H9 (cell line): ENCODE measurements around the gene B4GAT1. TPM values are rescaled to one million over a fixed set of nuclear protein-coding genes. Genes with fewer than 3 reads are reported as not detected.

Experiments
- DNase-seq: peaks from one replicate; pipeline ENCODE4 v3.0.0-alpha.2; 2017
- H2AFZ ChIP-seq: one replicate; pipeline ENCODE4 v1.6.1; 2013; ENCODE audit warnings: mild to moderate bottlenecking, low read length, control low read depth, moderate library complexity
- H2AK5ac ChIP-seq: 2 replicates; pipeline ENCODE4 v1.6.1; 2013; ENCODE audit warnings: low read length, control low read depth, mixed read lengths; ENCODE audit not compliant: insufficient read length
- H2BK120ac ChIP-seq: one replicate; pipeline ENCODE4 v1.6.1; 2013; ENCODE audit warnings: low read depth, mild to moderate bottlenecking, low read length, control low read depth, inconsistent platforms; ENCODE audit not compliant: poor library complexity, severe bottlenecking
- H2BK12ac ChIP-seq: 2 replicates; pipeline ENCODE4 v1.6.1; 2013; ENCODE audit warnings: low read length, control low read depth, mixed read lengths, low read depth; ENCODE audit not compliant: insufficient read length
- H2BK15ac ChIP-seq: 2 replicates; pipeline ENCODE4 v1.6.1; 2013; ENCODE audit warnings: low read depth, low read length, control low read depth
- H2BK20ac ChIP-seq: one replicate; pipeline ENCODE4 v1.6.1; 2013; ENCODE audit warnings: low read depth, mild to moderate bottlenecking, low read length, control low read depth, inconsistent platforms; ENCODE audit not compliant: poor library complexity, severe bottlenecking
- H2BK5ac ChIP-seq: 2 replicates; pipeline ENCODE4 v1.6.1; 2013; ENCODE audit warnings: low read length, control low read depth, mixed read lengths; ENCODE audit not compliant: insufficient read length
- H3K14ac ChIP-seq: 2 replicates; pipeline ENCODE4 v1.6.1; 2013; ENCODE audit warnings: low read length, control low read depth; ENCODE audit not compliant: insufficient read depth
- H3K18ac ChIP-seq: 2 replicates; pipeline ENCODE4 v1.6.1; 2013; ENCODE audit warnings: low read depth, mild to moderate bottlenecking, mixed read lengths, low read length, control low read depth; ENCODE audit not compliant: insufficient read length
- H3K23ac ChIP-seq: 2 replicates; pipeline ENCODE4 v1.6.1; 2013; ENCODE audit warnings: low read length, control low read depth, mixed read lengths, low read depth; ENCODE audit not compliant: insufficient read length
- H3K23me2 ChIP-seq: 2 replicates; pipeline ENCODE4 v1.6.1; 2013; ENCODE audit warnings: low read depth, mild to moderate bottlenecking, mixed read lengths, low read length, control low read depth; ENCODE audit not compliant: insufficient read length, poor library complexity, severe bottlenecking
- H3K27ac ChIP-seq: 2 replicates; pipeline ENCODE4 v1.5.1; 2013; ENCODE audit warnings: low read length, control low read depth, mixed read lengths, low read depth; ENCODE audit not compliant: insufficient read length
- H3K27me3 ChIP-seq: 2 replicates; pipeline ENCODE4 v1.6.1; 2013; ENCODE audit warnings: low read length, control low read depth, inconsistent platforms; ENCODE audit not compliant: insufficient read depth
- H3K4ac ChIP-seq: 2 replicates; pipeline ENCODE4 v1.6.1; 2013; ENCODE audit warnings: low read depth, mild to moderate bottlenecking, control low read depth, inconsistent platforms, low read length, moderate library complexity
- H3K4me1 ChIP-seq: 2 replicates; pipeline ENCODE4 v1.6.1; 2013; ENCODE audit warnings: low read length, control low read depth, inconsistent platforms; ENCODE audit not compliant: insufficient read depth
- H3K4me2 ChIP-seq: 2 replicates; pipeline ENCODE4 v1.6.1; 2013; ENCODE audit warnings: low read length, control low read depth, mixed read lengths; ENCODE audit not compliant: insufficient read length, insufficient read depth
- H3K56ac ChIP-seq: 2 replicates; pipeline ENCODE4 v1.6.1; 2013; ENCODE audit warnings: low read depth, mild to moderate bottlenecking, mixed read lengths, low read length, control low read depth; ENCODE audit not compliant: insufficient read length
- H3K79me1 ChIP-seq: 2 replicates; pipeline ENCODE4 v1.6.1; 2013; ENCODE audit warnings: low read depth, mild to moderate bottlenecking, moderate library complexity, low read length, control low read depth, inconsistent platforms; ENCODE audit not compliant: insufficient read depth, poor library complexity, severe bottlenecking
- H3K79me2 ChIP-seq: 2 replicates; pipeline ENCODE4 v1.6.1; 2013; ENCODE audit warnings: low read length, control low read depth, inconsistent platforms; ENCODE audit not compliant: insufficient read depth
- H3K9ac ChIP-seq: 2 replicates; pipeline ENCODE4 v1.6.1; 2013; ENCODE audit warnings: low read length, control low read depth, mixed read lengths; ENCODE audit not compliant: insufficient read length; ENCODE audit errors: extremely low read depth
- H3K9me3 ChIP-seq: one replicate; pipeline ENCODE4 v1.6.1; 2013; ENCODE audit warnings: low read depth, low read length, inconsistent platforms; ENCODE audit not compliant: control insufficient read depth
- H3T11ph ChIP-seq: one replicate; pipeline ENCODE4 v1.6.1; 2013; ENCODE audit warnings: mild to moderate bottlenecking, low read length, control low read depth, inconsistent platforms
- H4K20me1 ChIP-seq: one replicate; pipeline ENCODE4 v1.6.1; 2013; ENCODE audit not compliant: control insufficient read depth, insufficient read length, insufficient read depth
- H4K5ac ChIP-seq: 2 replicates; pipeline ENCODE4 v1.6.1; 2013; ENCODE audit warnings: low read depth, mild to moderate bottlenecking, mixed read lengths, low read length, control low read depth; ENCODE audit not compliant: insufficient read length
- H4K8ac ChIP-seq: replicated peaks from 2 replicates; pipeline ENCODE4 v1.6.1; 2013; ENCODE audit warnings: low read length, control low read depth, mixed read lengths, low read depth; ENCODE audit not compliant: insufficient read length
- H4K91ac ChIP-seq: 2 replicates; pipeline ENCODE4 v1.6.1; 2013; ENCODE audit warnings: low read depth, mild to moderate bottlenecking, moderate library complexity, mixed read lengths, low read length, control low read depth; ENCODE audit not compliant: insufficient read length
- H3K27ac Mint-ChIP-seq, 3 experiments: 2 replicates in 2 of 3; 3 replicates in 1 of 3; pipeline ENCODE4 v1.8.0; 2020 to 2021; ENCODE audit warnings: mixed read lengths in 3 of 3, mild to moderate bottlenecking in 1 of 3, moderate library complexity in 1 of 3
- H3K27me3 Mint-ChIP-seq: 2 replicates; pipeline ENCODE4 v1.8.0; 2021; ENCODE audit warnings: low read depth, mild to moderate bottlenecking, moderate library complexity, mixed read lengths
- H3K36me3 Mint-ChIP-seq, 3 experiments: 2 replicates in 2 of 3; 3 replicates in 1 of 3; pipeline ENCODE4 v1.8.0; 2020 to 2021; ENCODE audit warnings: low read depth in 3 of 3, mixed read lengths in 3 of 3; ENCODE audit not compliant: insufficient read depth in 1 of 3
- H3K4me1 Mint-ChIP-seq, 2 experiments: 2 replicates each; pipeline ENCODE4 v1.8.0; 2020; ENCODE audit warnings: mixed read lengths in 2 of 2
- H3K4me3 Mint-ChIP-seq, 2 experiments: 2 replicates in 1 of 2; 3 replicates in 1 of 2; pipeline ENCODE4 v1.8.0; 2020 to 2021; ENCODE audit warnings: mild to moderate bottlenecking in 2 of 2, mixed read lengths in 2 of 2, moderate library complexity in 1 of 2
- H3K9me3 Mint-ChIP-seq, 2 experiments: 2 replicates in 1 of 2; 3 replicates in 1 of 2; pipeline ENCODE4 v1.8.0; 2020; ENCODE audit warnings: mild to moderate bottlenecking in 2 of 2, mixed read lengths in 2 of 2, moderate library complexity in 1 of 2
- WGBS: extraction: QIAGEN DNeasy Blood & Tissue Kit; methylation state at CpG from one replicate; pipeline ENCODE4 v1.1.7; 2013; ENCODE audit warnings: missing lambda C conversion rate, low lambda C conversion rate, mixed read lengths; ENCODE audit not compliant: insufficient read length; ENCODE audit errors: extremely low coverage; 5-methylcytosine and 5-hydroxymethylcytosine counted together
- total RNA-seq: library from RNA; stranded (reverse); gene quantifications from 2 replicates; pipeline ENCODE4 v1.2.1, GENCODE V29; 2021
- TF ChIP-seq, protein P1 (sequence below): fragments of 200-600 bp; sonication (generic); conservative IDR thresholded peaks from 3 replicates; pipeline ENCODE4 v1.8.0; 2021; ENCODE audit warnings: antibody characterized with exemption, mild to moderate bottlenecking

The B4GAT1 gene
- total RNA-seq, 1 experiment from 2014 or later: 24.3 TPM

DNA sequence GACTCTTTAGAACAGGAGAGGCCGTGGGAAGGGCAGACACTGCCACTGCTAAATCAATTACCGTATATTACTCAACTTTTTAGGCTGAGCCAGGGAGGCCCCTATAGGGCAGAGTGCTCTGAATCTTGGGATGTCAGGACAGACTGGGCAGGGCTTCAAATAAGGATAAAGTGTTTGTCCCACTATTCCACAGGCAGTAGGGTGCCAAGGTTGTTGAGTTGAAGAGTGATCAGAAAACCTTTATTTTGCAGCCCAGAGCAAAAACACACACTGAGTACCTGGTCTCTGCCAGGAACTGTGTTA is 1.6 kb upstream of the B4GAT1 start:
- no peak overlapping the region for H3K27ac Mint-ChIP-seq
- Histone ChIP-seq H4K20me1 (peaks cover 3% of the 10 kb centered on the region), H2BK20ac (no peak overlapping the region), H3K4ac (no peak overlapping the region), H4K91ac (no peak overlapping the region), H3K9me3 (no peaks in the 10 kb centered on the region), H3K4me2 (no peak overlapping the region), H3K14ac (no peak overlapping the region), H2BK120ac (no peak overlapping the region), H2AFZ (no peak overlapping the region), H3K18ac (no peak overlapping the region), H3K79me1 (no peaks in the 10 kb centered on the region), H3K79me2 (peaks cover 2% of the 10 kb centered on the region; the same call in 1 of the 2 replicates), H3K23ac (no peak overlapping the region), H3K27me3 (no peaks in the 10 kb centered on the region), H3K9ac (no peak overlapping the region), H4K5ac (no peak overlapping the region), H2BK12ac (no peak overlapping the region), H3K23me2 (peaks cover 18% of the 10 kb centered on the region), H2AK5ac (no peak overlapping the region), H3K4me1 (no peaks in the 10 kb centered on the region), H2BK5ac (no peak overlapping the region), H3K56ac (no peak overlapping the region), H3K27ac (no peak overlapping the region), H2BK15ac (no peak overlapping the region), H4K8ac (no peak overlapping the region), H3T11ph (no peak overlapping the region)
- no peak for DNase-seq
- WGBS: no CpG with 5 or more reads among the region's 2 CpGs
- TF ChIP-seq, protein P1, sequence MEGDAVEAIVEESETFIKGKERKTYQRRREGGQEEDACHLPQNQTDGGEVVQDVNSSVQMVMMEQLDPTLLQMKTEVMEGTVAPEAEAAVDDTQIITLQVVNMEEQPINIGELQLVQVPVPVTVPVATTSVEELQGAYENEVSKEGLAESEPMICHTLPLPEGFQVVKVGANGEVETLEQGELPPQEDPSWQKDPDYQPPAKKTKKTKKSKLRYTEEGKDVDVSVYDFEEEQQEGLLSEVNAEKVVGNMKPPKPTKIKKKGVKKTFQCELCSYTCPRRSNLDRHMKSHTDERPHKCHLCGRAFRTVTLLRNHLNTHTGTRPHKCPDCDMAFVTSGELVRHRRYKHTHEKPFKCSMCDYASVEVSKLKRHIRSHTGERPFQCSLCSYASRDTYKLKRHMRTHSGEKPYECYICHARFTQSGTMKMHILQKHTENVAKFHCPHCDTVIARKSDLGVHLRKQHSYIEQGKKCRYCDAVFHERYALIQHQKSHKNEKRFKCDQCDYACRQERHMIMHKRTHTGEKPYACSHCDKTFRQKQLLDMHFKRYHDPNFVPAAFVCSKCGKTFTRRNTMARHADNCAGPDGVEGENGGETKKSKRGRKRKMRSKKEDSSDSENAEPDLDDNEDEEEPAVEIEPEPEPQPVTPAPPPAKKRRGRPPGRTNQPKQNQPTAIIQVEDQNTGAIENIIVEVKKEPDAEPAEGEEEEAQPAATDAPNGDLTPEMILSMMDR: no peak
- H3K36me3 Mint-ChIP-seq: peaks cover 5 to 20% (median 19%) of the 10 kb centered on the region in 3 experiments
- peaks cover 17 to 22% of the 10 kb centered on the region in 2 experiments for H3K4me1 Mint-ChIP-seq
- H3K27me3 Mint-ChIP-seq: peaks cover 4% of the 10 kb centered on the region
- peaks cover 0 to 3% of the 10 kb centered on the region in 2 experiments; a peak in 4 of 5 replicates for H3K9me3 Mint-ChIP-seq
- H3K4me3 Mint-ChIP-seq: peak overlapping the region in 1 of 2 experiments; percentile 95; a peak in 3 of 5 replicates
